Esophagus muscularis mucosa (tissue), 4 donors: ENCODE measurements around the gene ARL16. TPM values are rescaled to one million over a fixed set of nuclear protein-coding genes. Genes with fewer than 3 reads are reported as not detected.

Source experiments
- DNase-seq: peaks from one replicate; pipeline ENCODE4 v3.0.0-alpha.2; 2017; ENCODE audit errors: extremely low spot score
- H3K27ac ChIP-seq, 4 donors: fragments of 200-600 bp; sonication (generic); replicated peaks in 1 of 4; 1 replicate in 3 of 4; 2 replicates in 1 of 4; pipeline ENCODE4 v1.5.1; 2016 to 2019; ENCODE audit warnings: mild to moderate bottlenecking in 1 of 4
- H3K27me3 ChIP-seq, 4 donors: fragments of 200-600 bp; sonication (generic); one replicate each; pipeline versions ENCODE4 v1.5.1 to v1.6.0; 2016 to 2019
- H3K36me3 ChIP-seq, 4 donors: fragments of 200-600 bp; sonication (generic); one replicate each; pipeline ENCODE4 v1.5.1; 2016 to 2019
- H3K4me1 ChIP-seq, 4 donors: fragments of 200-600 bp; sonication (generic); one replicate each; pipeline ENCODE4 v1.5.1; 2016 to 2019
- H3K4me3 ChIP-seq, 4 donors: fragments of 200-600 bp; sonication (generic); 1 replicate in 2 of 4; 2 replicates in 2 of 4; pipeline ENCODE4 v1.5.1; 2016 to 2019; ENCODE audit warnings: mild to moderate bottlenecking in 4 of 4, moderate library complexity in 1 of 4
- H3K9me3 ChIP-seq, 4 donors: fragments of 200-600 bp; sonication (generic); 1 replicate in 3 of 4; 2 replicates in 1 of 4; pipeline ENCODE4 v1.5.1; 2016 to 2019
- CTCF ChIP-seq, 3 experiments: fragments of 200-600 bp in 2 of 3; fragments of 450-650 bp in 1 of 3; sonication (generic) in 2 of 3; IDR thresholded peaks; one replicate each; pipeline ENCODE4 v1.5.1; 2017 to 2019; ENCODE audit warnings: antibody characterized with exemption in 3 of 3, mild to moderate bottlenecking in 2 of 3, moderate library complexity in 1 of 3
- EP300 ChIP-seq: sonication (generic); formaldehyde crosslinking; IDR thresholded peaks from one replicate; pipeline ENCODE4 v1.6.1; 2017; ENCODE audit warnings: antibody characterized with exemption
- POLR2A ChIP-seq: fragments of 450-650 bp; IDR thresholded peaks from one replicate; pipeline ENCODE4 v1.6.1; 2017; ENCODE audit warnings: antibody characterized with exemption, moderate library complexity, mild to moderate bottlenecking, low read depth
- POLR2AphosphoS5 ChIP-seq, 2 donors: sonication (generic); formaldehyde crosslinking; IDR thresholded peaks; one replicate each; pipeline ENCODE4 v1.6.1; 2017; ENCODE audit warnings: antibody characterized with exemption in 2 of 2
- WGBS: methylation state at CpG from one replicate; pipeline ENCODE4 v1.1.5; 2018; 5-methylcytosine and 5-hydroxymethylcytosine counted together
- intact Hi-C: fragments of 100-400 bp; cut with DNase I; formaldehyde crosslinking; loops from one replicate; pipeline ENCODE4 v1.15.1; 2023
- total RNA-seq, 4 donors: library from RNA; depleted of rRNA; stranded (reverse); fragments of >200 nt; gene quantifications; one replicate each; pipeline versions ENCODE4 v1.1.0 to v1.2.1, GENCODE V29; 2016

ARL16 gene
- total RNA-seq, 4 donors from 2014 or later = 23.7 to 38.3 (median 27.3) TPM

DNA sequence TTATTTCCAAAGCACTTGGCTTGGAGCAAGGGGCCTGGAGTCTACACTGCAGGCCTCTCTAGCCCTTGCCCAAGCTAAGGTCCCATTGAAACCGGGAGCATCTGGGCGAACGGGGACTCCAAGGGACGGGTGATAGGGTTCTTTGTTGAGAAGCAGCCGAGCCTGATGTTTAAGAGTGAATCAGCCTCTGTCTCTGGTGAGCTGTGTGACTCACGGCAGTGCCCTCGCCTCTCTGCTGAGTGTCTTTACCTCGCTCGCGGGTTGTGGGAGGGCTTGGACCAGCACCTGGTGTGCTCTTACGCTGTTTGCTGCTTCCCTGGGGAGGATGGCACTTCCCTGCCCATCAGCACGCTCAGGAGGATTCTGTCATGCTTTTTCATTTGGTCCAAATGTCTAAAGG lies 1.5 kb upstream of the ARL16 start:
- H3K27ac ChIP-seq = peak overlapping the region in 2 of 4 donors; percentile 79 to 91
- peaks cover 32 to 67% (median 56%) of the 10 kb centered on the region in 4 donors for H3K36me3 ChIP-seq
- peak overlapping the region; percentile 69 to 100 (median 98) for H3K4me3 ChIP-seq
- no peaks in the 10 kb centered on the region for H3K27me3 ChIP-seq
- peaks cover 23 to 47% (median 39%) of the 10 kb centered on the region in 4 donors for H3K4me1 ChIP-seq
- TF ChIP-seq EP300 (no peak), POLR2AphosphoS5 (IDR thresholded peaks at IDR 0.05) (no peak), CTCF (IDR thresholded peaks at IDR 0.05) (no peak), POLR2A (no peak)
- H3K9me3 ChIP-seq = no peaks in the 10 kb centered on the region
- intact Hi-C loops = no loop called here
- DNase-seq = no peak
- 78% methylated on average over 10 of the region's 12 CpGs for WGBS

DNA sequence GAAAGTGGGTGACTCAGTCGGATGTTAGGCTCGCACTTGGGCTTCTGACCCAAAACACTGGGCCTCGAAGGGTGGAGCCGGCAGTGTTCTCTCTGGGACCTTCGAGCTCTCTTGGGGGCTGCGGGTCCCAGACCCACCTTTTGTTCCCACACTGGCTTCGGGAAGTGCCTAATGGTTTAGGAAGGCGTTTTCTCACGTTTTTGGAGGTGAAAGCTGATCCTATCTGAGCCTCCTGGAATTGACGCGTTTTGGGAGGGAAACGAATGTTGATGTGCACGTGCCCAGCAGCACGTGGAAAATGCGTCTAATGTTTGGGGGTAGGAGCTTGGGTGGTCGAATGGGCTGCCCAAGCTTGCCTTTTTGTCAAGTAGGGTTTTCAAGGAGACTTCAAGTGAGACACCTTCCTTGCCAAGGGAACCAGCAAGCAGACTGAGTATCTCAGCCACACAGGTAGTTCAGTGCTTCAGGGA lies 880 bp upstream of the ARL16 start:
- no peaks in the 10 kb centered on the region for H3K27me3 ChIP-seq
- DNase-seq = no peak

DNA sequence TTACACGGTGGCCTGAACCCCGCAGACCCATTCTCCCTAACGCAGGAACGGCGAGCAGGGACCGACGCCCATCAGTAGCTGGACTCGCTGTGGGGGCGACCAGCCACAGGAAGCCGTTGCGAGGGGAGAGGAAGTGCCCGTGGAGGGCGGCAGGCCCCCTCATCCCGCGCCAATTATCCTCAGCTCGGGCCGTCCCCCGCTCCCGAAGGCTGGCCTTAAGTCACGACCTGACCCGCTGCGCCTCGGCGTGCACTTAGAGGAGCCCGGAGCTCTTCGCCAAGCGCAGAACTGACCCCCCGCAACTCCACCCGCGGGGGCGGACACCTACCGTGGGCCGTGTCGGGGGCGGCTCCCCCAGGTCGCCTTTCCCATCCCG lies 401 bp downstream of the ARL16 start:
- Histone ChIP-seq H3K27me3 (no peaks in the 10 kb centered on the region), H3K36me3 (peaks cover 21 to 50% (median 37%) of the 10 kb centered on the region in 4 donors), H3K4me1 (peaks cover 26 to 47% (median 39%) of the 10 kb centered on the region in 4 donors), H3K9me3 (no peaks in the 10 kb centered on the region), H3K27ac (peak overlapping the region; percentile 79 to 91 (median 90)), H3K4me3 (peak overlapping the region; percentile 69 to 100 (median 98))
- no peak for DNase-seq
- TF ChIP-seq POLR2A (no peak), CTCF (IDR thresholded peaks at IDR 0.05) (no peak), POLR2AphosphoS5 (IDR thresholded peaks at IDR 0.05) (no peak), EP300 (no peak)
- no CpG with 5 or more reads among the region's 37 CpGs for WGBS
- intact Hi-C loops = no loop called here

More for the DNA sequence above, 880 bp upstream of the ARL16 start:
- 7% methylated on average over 7 of the region's 16 CpGs for WGBS
- H3K4me1 ChIP-seq = peaks cover 26 to 47% (median 39%) of the 10 kb centered on the region in 4 donors
- peak overlapping the region; percentile 79 to 91 (median 88) for H3K27ac ChIP-seq
- H3K36me3 ChIP-seq = peaks cover 32 to 62% (median 49%) of the 10 kb centered on the region in 4 donors
- intact Hi-C loops = no loop called here
- TF ChIP-seq CTCF (IDR thresholded peaks at IDR 0.05) (no peak), EP300 (no peak), POLR2A (no peak)
- H3K4me3 ChIP-seq = peak overlapping the region; percentile 69 to 100 (median 98)
- no peaks in the 10 kb centered on the region for H3K9me3 ChIP-seq

DNA sequence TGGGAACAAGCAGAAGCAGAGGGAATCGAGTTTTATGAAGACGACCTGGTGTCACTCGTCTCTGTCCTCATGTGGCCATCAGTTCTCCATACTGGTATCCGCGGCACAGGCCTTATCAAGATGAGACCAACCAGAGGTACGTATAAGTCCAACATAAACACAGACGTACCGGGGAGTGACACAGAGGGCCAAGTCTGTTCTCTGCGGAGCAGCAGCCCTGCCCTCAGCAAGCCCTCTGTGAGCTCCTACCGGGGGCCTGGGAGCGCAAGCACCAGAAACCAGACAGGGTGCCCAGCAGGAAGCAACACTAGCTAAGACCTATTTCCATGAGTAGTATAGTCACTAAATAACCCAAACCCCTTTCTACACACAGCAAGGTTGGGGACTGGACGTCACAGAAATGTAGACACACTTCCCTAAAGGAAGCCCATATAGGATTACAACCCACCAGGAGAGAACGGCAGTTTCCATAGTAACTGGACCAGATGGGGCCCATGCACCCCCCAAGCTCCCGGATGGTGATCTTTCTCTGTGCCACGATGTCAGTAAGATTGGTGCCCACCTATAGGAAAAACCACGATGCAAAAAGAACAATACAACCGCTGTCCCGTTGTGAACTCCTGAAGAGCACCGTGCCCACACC lies 911 bp downstream of the ARL16 start:
- no peaks in the 10 kb centered on the region for H3K27me3 ChIP-seq
- no peak for DNase-seq
- peaks cover 16 to 45% (median 32%) of the 10 kb centered on the region in 4 donors for H3K36me3 ChIP-seq
- intact Hi-C loops = no loop called here
- WGBS = 33% methylated on average over 13 of the region's 19 CpGs
- no peaks in the 10 kb centered on the region for H3K9me3 ChIP-seq
- H3K27ac ChIP-seq = peak overlapping the region; percentile 79 to 91 (median 90)
- peak overlapping the region; percentile 69 to 100 (median 98) for H3K4me3 ChIP-seq
- no peak for TF ChIP-seq POLR2A
- TF ChIP-seq EP300 = no peak
- no peak for TF ChIP-seq CTCF (IDR thresholded peaks at IDR 0.05)
- TF ChIP-seq POLR2AphosphoS5 (IDR thresholded peaks at IDR 0.05) = no peak
- peaks cover 26 to 47% (median 39%) of the 10 kb centered on the region in 4 donors for H3K4me1 ChIP-seq
